Activated CD4-positive, CD25-positive, alpha-beta regulatory T cell treated with anti-CD3 and anti-CD28 coated beads, Interleukin-2, amount 50 U/mL, for 24 hours (primary cell): ENCODE data around the gene CENPP.

Source experiments
- ATAC-seq, 2 donors: fragments of 150-1000 bp; cut with Tn5 transposase; one replicate each; pipeline ENCODE4 v1.10.0; 2021; ENCODE audit warnings: mild to moderate bottlenecking in 1 of 2, moderate library complexity in 1 of 2

Gene CENPP

DNA sequence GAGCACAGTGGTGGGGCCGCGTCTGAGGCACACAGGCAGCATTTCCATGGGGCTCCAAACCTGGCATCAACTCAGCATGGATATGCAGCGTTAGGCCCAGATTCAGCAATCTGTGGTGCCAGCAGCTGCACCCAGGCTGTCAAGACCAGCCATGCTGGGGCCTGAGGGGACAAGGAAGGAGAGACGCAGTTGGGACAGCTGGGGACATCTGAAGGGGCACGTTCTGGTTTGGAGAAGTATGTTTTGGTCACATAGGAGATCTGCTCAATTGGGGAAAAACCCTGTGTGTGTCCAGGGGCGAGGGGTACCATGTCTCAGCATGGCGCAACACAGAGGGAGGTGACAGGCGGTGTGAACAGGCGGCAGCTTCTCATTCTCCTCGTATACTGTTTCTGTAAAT is 276.7 kb downstream of the CENPP start:
- ATAC-seq, result no peak

DNA sequence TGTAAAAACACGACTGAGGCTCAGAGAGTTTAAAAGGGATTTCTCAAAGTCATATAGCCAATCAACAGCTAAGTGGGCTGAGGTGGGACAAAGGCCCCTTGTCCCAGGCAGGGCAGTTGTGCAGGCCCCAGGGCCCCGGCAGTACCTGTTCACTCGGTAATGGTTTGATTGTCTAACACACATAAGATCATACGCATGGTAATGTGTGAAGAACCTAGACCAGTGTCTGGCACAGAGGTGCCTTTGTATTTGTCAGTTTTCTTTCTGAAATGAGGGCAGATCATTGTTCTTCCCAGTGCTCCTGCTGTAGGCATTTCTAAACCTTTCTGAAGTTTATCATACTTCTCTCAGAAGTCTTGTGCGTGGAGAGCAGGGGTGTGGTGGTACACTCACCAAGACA is 277.3 kb downstream of the CENPP start:
- ATAC-seq, result no peak

DNA sequence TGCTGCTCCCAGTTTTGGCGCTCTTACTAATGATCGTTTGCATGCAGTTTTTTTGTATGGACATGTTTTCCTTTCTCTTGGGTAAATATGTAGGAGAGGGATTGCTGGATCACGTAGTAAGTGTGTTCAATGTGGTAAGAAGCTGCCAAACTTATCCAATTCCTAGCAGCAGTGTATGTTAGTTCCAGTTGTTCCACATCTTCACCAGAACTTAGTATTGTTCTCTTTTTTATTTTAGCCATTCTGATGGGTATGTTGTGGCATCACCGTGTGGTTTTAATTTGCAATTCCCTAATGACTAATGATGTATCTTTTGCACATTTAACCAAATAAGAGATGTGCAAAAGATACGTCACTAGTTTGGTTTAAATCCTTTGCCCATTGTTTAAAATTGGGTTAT is 278.2 kb downstream of the CENPP start:
- ATAC-seq, result no peak

DNA sequence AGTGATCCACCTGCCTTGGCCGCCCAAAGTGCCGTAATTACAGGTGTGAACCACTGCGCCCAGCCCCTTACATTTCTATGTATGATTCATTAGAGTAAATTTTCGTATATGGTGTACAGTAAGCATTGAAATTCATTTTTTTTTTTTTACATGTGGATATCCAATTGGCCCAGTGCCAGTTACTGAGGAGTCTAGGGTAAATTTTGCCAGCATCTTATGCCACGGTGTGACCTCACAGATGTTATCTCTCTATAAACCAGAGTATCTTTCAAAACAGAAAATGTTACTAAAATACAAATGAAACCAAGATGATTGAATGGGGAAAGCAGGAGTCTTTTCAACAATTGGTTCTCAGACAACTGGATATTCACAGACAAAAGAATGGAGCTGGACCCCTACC is 279.5 kb downstream of the CENPP start:
- ATAC-seq, result no peak

DNA sequence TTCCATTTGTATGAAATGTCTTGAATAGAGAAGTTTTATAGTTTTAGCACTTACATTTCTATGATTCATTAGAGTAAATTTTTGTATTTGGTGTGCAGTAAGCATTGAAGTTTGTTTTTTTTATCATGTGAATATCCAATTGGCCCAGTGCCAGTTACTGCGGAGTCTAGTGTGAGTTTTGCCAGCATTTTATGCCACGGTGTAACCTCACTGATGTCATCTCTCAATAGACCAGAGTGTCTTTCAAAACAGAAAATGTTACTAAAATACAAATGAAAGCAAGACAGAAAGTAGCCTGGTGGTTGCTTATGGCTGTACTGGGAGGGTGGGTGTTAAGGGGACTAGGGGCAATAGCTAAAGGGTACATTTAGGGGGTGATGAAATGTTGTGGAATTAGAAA is 281.3 kb downstream of the CENPP start:
- no peak for ATAC-seq

DNA sequence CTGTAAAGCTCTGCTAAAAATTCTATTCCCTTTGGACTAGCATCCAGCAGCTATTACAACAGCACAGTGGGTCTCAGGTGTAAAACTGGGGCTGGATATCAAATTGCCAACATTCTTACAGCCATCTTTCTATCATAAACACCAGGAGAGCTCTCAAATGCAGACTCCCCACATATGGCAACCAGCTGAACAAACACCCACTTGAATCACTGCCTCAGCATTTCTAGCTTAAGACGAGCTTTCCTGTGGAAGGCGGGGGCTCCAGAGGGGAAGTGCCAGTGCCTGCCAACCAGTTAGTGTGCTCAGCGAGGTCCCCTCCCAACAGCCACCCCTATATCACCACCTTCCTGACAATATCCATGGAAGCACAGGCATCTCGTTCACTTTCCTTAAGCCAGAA is 282.0 kb downstream of the CENPP start:
- no peak for ATAC-seq

DNA sequence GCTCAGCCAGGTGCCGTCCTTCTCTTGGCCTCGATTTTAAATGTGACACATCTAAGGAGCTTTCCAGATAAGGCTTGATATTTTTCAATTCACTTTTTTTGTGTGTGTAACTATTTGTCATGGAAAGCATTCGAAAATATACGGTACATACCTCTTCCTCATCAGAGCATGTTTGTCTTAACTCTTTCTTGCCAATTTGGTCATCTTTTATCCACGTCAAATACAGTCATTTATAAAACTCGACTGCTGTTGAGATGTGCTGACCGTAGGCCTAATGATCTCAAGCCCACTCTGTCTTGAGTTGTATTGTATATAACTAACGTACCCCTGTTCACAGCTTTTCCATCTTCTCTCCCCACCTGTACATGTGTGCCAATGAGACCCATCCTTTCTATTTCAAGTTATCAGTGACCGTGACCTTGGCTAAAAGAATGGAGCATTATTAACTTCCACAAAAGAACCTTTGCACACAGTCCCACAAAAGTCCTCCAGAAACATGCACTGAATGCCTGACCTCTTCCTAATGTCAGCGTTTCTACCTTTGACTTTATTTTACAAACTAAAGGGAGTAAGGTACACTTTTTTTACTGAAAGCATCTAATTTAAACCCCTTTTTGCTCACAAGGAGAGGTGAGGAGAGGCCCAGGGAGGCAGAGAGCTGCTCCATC is 282.6 kb downstream of the CENPP start:
- ATAC-seq, result no peak

DNA sequence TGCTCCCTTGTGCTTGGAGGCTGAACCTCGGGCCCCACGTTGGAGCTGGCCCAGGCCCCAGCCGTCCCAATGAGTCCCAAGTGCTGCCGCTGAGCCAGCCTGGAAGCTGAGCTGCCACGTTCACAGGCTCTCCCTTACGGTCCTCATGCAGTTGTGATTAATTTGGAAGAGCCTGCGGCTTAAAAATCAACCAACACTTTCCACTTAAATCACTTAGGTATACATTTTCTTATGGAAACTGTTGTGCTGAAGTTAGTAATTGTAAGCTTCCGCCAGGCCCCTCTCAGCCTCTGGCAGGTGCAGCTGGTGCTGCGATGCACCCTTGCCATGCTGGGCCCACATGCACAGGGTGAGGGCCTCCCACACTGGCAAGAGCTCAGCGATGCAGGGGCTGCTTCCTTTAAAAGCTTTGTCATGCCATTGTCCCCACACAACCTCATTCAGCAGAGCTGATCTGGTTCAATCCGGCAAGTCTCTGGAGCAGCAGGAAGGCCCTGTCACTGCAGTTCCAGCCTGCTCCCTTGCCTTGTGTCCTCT is 283.2 kb downstream of the CENPP start:
- ATAC-seq, result no peak

DNA sequence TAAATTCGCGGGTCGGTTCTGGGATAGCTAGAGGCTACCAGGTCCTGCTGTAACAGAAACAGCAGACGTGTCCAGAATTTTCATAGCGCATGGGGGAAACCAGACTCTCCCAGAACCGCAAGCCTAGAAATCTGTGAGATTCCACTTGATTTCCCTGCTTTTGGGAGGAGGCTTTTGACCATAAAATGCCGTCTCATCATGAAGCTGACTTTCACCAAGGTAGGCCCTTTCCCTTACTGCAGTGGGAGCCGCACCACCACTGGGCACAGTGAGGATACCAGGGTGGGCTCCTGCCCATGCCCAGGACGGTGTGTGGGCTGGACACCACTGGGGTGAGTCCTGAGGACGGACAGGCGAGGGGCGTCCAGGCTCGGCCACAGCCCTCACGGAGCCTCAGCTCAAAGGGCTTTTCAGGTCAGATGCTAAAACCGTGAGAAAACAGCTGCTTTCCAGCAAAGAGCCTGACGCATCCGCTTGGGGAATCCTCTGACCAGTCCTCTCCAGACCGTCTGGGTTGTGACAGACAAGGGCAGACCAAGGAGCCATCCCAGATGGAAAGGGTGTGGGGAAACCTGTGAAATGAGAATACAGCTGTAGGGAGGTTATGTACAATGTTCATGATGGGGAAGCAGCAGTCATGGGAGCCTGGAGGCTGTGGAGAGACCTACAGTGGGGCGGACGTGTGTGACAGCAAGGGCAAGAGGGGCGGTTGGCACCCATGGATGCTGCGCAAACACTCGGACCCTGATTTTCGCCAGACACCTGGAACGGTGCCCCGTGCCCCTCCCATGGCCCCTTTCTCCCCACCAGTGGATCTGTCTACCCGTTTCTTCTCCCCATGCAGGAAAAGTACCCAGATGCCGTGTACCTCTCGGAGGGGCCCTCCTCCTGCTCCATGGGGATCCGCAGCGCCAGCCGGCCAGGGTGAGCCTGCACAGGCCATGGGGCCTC is 285.0 kb downstream of the CENPP start:
- ATAC-seq, result no peak

DNA sequence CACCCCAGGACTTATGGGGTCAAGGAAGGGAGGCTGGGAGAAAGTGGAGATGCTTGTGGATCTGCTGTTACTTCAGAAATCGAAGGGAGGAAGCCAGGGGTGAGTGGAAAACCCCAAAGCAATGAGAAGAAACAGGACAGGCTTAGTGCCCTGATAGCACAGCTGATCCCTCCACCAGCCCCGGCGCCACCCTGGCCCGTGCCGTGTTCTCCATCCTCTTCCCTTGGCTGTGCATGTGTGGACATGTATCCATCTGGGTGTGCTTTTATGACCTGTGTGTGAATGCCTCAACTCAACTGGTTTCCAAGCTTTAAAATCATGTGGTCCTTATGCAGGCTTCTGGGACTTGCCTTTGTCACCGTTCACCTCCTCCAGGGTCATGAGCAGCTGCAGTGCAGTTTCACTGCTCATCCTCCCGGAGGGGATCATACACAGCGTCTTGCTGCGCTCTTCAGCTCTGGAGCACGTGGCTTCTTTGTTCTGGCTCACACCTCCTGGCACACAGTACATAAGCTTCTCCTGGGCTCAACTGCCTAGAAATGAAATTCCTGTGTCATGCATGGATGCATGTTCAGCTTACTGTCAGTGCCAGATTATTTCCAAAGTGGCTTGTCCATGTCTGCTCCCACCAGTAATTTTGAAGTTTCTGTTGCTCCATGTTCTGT is 286.0 kb downstream of the CENPP start:
- no peak for ATAC-seq

DNA sequence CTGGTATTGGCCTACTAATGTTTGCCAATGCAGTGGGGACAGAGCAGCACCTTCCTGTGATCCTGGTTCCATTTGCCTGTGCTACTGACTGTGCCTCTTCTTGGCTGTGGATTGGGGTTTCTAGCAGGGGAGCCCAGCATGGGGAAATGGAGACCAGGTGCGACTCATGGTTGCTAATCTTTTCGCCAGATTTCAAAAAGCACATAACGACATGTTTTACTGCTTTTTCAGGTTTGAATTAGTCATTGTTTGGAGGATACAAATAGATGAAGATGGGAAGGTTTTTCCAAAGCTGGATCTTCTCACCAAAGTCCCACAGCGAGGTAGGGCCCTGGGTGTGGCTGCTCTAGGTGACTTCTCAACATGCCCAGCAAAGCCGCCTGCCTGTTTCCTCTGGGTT is 286.5 kb downstream of the CENPP start:
- no peak for ATAC-seq

DNA sequence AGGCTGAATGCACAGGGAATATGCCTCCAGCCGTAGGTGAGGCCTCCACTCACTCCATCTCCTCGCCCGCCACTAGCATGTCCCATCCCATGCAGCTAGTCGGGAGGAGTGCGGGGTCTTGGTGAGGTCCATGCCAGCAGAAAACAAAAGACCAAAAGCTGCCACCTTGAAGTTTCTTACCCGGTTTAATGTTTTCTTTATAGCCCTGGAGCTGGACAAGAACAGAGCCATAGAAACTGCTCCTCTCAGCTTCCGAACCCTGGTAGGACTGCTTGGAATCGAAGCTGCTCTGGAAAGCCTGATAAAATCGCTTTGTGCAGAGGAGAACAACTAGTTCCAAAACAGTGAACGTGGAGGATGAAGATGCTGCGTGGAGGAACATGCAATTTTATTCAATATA is 287.1 kb downstream of the CENPP start:
- no peak for ATAC-seq

DNA sequence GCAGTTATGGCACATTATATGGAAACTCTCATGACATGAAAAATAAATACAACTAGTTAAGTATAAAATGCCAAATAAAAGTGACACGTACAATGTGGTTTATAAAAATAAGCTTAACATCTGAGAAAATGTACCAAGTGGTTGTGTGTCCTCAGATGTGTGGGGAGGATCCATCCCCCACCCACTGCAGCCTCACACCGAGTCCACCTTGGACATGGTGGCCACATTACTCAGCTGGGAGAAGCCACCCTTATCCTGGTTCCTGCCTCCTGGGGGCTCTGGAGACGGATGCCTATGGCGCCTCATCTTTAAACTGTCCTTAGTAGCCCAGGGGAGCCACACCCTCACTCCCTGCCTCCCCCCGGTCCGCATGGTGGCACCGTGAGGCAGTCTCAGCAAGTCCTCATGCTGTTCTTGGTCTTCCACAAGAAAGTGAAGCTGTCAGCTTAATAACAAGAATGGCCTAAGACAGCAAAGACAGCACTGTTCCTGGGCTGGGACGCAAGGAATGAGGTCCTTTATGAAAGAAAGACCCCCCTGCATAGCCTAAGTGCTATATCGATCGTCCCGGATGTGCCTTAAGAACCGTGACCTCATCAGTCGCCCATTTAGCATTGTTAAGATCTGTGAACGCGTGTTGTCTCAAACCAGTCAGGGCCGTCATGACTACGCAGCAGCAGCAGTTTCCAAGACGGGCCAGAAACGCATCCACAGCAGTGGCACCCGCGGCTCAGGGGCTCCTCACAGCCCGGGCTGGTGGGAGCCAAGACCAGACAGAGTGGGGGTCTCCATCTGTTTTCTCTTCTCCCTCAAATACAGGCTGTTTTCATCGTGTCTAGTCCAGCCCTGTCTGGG is 287.7 kb downstream of the CENPP start:
- no peak for ATAC-seq

DNA sequence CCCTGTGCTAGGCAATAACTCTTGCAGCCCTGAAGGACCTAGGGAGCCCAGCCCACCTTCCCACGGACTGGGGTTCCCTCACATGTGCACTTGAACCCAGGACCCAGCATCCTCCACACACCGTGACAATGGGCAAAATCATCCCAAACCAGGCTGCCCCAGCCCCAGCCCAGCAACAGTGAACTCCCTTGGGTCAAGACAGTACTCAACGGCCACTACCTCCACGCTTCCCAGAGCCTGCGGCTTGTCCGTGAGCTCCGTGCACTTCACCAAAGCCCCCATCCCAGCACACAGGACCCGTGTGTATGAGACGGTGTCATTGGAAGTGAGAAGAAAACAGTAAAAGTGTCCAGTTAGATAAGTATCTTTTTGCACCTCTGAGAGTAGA is 288.4 kb downstream of the CENPP start:
- ATAC-seq, result no peak

DNA sequence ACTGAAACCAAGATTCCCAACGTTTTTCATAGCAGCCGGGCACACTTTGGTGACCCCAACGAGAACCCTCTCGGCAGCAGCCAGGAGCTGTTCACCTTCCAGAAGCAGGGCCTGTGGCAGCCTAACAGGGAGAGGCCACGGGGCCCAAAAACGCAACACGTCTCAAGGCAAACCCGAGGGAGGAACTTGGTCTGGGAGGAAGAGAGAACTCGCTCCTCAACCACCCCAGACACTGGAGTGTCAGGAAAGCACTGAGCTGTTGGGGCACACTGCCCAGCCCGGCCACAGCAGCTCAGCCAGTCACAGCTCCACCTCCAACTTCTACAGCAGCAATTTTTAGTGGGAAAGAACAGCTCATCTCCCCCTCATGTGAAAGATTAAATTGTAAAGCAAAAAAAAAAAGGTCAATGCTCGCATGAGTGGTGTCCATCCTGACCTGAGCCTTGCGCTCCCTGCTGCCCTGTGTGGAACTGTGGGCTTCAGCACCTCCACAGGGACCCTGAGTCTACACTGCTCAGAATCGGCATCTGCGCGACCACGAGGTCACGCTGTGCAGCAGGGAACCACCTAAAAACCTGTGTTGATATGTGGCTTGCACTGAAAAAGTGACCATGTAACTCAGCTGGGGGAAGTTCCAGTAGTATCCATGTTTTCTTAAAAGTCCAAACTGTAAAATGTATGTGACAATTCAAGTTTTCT is 289.2 kb downstream of the CENPP start:
- ATAC-seq, result no peak

DNA sequence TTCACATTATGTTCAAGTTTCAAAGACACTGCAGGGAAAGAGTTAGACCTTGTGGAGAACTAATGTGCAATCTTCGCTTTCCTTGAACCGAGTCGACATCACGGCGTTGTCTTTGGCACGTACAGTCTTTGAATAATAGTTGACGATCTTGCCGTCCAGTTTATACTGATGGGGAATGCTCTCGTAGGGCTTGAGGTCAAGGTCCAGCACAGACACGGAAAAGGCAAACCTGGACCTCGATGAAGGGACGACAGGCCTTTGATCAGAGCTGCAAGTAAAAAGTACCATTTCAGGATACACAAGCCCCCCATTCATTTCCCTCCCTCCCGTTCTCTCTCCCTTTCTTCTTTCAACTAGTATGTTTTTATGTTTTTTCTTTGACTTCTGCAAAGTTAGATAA is 290.0 kb downstream of the CENPP start:
- no peak for ATAC-seq

DNA sequence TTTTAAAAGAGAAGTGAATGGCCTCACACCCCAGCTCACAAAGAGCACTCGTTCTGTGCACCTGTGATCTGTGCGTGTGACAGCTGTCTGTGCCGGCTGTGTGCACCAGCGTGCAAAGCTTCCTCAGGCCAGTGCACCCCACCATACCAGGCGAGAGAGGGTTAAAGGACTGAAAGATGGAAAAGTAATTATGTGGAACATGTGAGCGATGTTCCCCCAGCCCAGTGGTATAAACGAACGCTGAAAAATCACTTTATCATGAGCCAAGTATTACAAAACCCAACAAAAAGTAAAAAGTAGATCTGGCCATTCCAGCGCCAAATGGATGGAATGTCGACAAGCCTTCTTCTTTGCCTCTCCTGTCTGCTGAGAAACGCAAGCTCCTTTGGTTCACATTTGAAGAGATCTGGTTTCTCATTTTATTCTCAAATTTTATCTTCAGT is 290.5 kb downstream of the CENPP start:
- ATAC-seq, result no peak

DNA sequence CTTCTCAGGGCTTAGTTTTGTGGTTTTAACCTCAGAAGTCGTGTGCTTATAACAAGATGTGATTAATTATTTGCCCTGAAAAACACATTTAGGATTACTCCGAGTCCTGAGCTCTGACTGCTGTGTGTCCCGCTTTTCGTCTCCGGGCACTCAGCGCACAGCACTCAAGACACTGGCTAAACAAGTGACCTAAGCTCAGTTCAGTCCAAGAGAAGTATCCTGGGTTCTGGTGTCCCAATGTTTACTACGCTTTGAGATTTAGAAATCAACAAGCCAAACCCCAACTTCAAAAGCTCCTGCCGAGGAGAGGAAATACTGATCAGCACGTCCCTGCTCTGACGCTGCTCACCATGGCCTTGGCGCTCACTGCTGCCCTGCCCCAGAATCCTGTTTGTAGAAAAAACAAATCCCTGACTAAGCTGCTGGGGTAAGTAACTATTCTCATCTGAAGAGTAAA is 290.9 kb downstream of the CENPP start:
- no peak for ATAC-seq

DNA sequence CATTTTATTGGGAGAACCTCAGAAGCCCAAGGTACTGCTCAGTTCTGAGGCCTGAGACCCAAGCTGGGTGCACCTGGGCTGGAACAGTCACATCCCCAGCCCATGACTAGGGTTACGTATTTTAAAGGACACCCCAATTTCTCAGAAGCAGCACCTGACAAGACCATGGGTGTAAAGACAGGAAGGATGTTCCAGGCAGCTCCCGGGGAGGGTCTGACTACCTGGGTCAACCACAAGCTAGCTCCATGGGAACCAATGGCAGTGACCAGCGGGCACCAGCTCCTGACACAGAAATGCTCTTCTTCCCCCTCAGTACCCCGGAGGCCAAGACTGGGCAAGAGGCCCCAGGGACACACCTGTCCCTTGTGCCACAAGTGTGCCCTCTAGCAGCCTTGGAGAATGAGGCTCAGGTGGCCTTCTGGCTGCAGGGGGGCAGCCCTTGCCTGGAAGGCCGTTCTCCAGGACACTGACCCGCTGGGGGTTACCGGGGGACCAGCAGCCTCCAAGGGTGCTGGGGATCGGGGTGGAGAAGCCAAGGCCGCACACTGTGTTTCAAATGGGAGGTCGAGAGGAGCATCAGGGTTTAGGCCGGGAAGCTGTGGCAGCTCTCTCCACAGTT is 291.6 kb downstream of the CENPP start:
- no peak for ATAC-seq

DNA sequence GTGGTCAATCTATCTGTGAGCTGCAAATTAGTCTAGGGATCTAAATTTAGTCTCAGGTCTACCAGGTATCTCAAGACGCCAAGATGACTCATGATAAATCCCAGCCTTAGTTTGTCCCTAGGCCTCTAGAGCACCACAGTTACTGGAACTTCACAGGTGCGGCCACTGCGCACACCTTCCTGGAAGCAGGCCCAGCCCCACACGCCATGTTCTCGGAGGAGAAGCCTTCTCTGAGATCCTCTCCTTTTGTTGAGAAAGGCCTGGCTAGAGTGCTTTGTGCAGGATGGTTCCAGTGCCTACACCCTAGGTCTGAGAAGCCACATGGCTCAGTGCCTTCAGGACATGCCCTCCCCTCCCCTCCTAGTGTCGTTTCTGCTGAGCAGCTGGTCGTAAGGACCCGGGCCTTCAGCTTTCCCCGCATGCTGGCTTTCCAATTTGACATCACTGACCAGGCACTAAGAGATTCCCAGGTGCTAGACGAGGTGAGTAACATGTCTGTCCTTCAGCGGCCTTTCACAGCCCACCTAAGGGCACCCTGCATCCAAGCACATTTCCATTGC is 292.3 kb downstream of the CENPP start:
- no peak for ATAC-seq
